GM18858 (cell line): ENCODE data around the gene PTPRN2.

Source experiments
- ATAC-seq: cut with Tn5 transposase; IDR thresholded peaks from one replicate; pipeline ENCODE4 v1.9.1; 2021; ENCODE audit not compliant: unreplicated experiment

Gene PTPRN2

GRCh38 chr7:157552295-157552993, 1035.2 kb downstream of the PTPRN2 start:
- no peak for ATAC-seq

GRCh38 chr7:157551325-157552070, 1036.1 kb downstream of the PTPRN2 start:
- no peak for ATAC-seq

GRCh38 chr7:157550300-157551275, 1037.0 kb downstream of the PTPRN2 start:
- no peak for ATAC-seq

GRCh38 chr7:157549612-157550299, 1037.9 kb downstream of the PTPRN2 start:
- ATAC-seq: no peak

- no peak for ATAC-seq
These were observed 1038.8 kb downstream of the PTPRN2 start for GRCh38 chr7:157548691-157549303.

GRCh38 chr7:157547611-157548010, 1040.0 kb downstream of the PTPRN2 start:
- ATAC-seq: no peak

GRCh38 chr7:157547102-157547501, 1040.5 kb downstream of the PTPRN2 start:
- ATAC-seq: no peak

GRCh38 chr7:157545681-157546060, 1042.0 kb downstream of the PTPRN2 start:
- no peak for ATAC-seq

GRCh38 chr7:157544980-157545680, 1042.5 kb downstream of the PTPRN2 start:
- ATAC-seq: no peak

- no peak for ATAC-seq
These were observed 1043.4 kb downstream of the PTPRN2 start for GRCh38 chr7:157544226-157544625.

- no peak for ATAC-seq
These were observed 1043.8 kb downstream of the PTPRN2 start for GRCh38 chr7:157543791-157544190.

GRCh38 chr7:157543276-157543675, 1044.3 kb downstream of the PTPRN2 start:
- ATAC-seq: no peak

GRCh38 chr7:157542068-157543021, 1045.3 kb downstream of the PTPRN2 start:
- no peak for ATAC-seq

GRCh38 chr7:157541295-157542067, 1046.1 kb downstream of the PTPRN2 start:
- no peak for ATAC-seq

GRCh38 chr7:157540606-157541294, 1046.9 kb downstream of the PTPRN2 start:
- ATAC-seq: no peak

- no peak for ATAC-seq
These were observed 1047.6 kb downstream of the PTPRN2 start for GRCh38 chr7:157540020-157540419.

GRCh38 chr7:157539521-157539920, 1048.1 kb downstream of the PTPRN2 start:
- no peak for ATAC-seq
